Lower leg skin (tissue), 4 donors: ENCODE results near the gene MAST3. TPM values are rescaled to one million over a fixed set of nuclear protein-coding genes. Genes with fewer than 3 reads are reported as not detected.

ENCODE experiments used
- DNase-seq, 2 donors: peaks; one replicate each; pipeline ENCODE4 v3.0.0-alpha.2; 2019; ENCODE audit warnings: low spot score in 2 of 2
- H3K4me3 ChIP-seq: fragments of 200-600 bp; sonication (generic); 2 replicates; pipeline ENCODE4 v1.5.1; 2017; ENCODE audit warnings: mild to moderate bottlenecking, low read depth; ENCODE audit not compliant: poor library complexity, severe bottlenecking
- CTCF ChIP-seq, 3 donors: fragments of 450-650 bp; IDR thresholded peaks; one replicate each; pipeline ENCODE4 v1.5.1; 2016; ENCODE audit warnings: antibody characterized with exemption in 3 of 3, mild to moderate bottlenecking in 3 of 3, moderate library complexity in 2 of 3
- POLR2A ChIP-seq, 2 donors: fragments of 450-650 bp; IDR thresholded peaks; one replicate each; pipeline ENCODE4 v1.6.1; 2016 to 2017; ENCODE audit warnings: antibody characterized with exemption in 2 of 2, mild to moderate bottlenecking in 1 of 2, moderate library complexity in 1 of 2
- WGBS, 2 donors: methylation state at CpG; one replicate each; pipeline ENCODE4 v1.1.5; 2018; 5-methylcytosine and 5-hydroxymethylcytosine counted together
- intact Hi-C: fragments of 100-400 bp; cut with DNase I; formaldehyde crosslinking; loops from one replicate; pipeline ENCODE4 v1.15.0; 2023; ENCODE audit warnings: low total_unique reads
- total RNA-seq, 4 donors: library from RNA; depleted of rRNA; stranded (reverse); fragments of >200 nt; gene quantifications; one replicate each; pipeline ENCODE4 v1.1.0, GENCODE V29; 2016

MAST3 gene
- total RNA-seq, 4 donors from 2014 or later = 12.9 to 19.8 (median 17.0) TPM

GRCh38 chr19:18179957-18180356, 82.4 kb downstream of the MAST3 start:
- no peak overlapping the region for H3K4me3 ChIP-seq
- no peak for DNase-seq
- intact Hi-C loops = no loop called here
- 90 to 91% methylated on average over 5 of the region's 5 CpGs for WGBS, 2 donors
- no peak for TF ChIP-seq CTCF (IDR thresholded peaks at IDR 0.05)
- TF ChIP-seq POLR2A (IDR thresholded peaks at IDR 0.05) = no peak

- TF ChIP-seq CTCF (IDR thresholded peaks at IDR 0.05) = no peak
- TF ChIP-seq POLR2A (IDR thresholded peaks at IDR 0.05) = no peak
- intact Hi-C loops = no loop called here
- no peak for DNase-seq
- no peak overlapping the region for H3K4me3 ChIP-seq
These were observed 86.0 kb downstream of the MAST3 start for GRCh38 chr19:18183529-18183928.

GRCh38 chr19:18185538-18185937, 88.0 kb downstream of the MAST3 start:
- no peak overlapping the region for H3K4me3 ChIP-seq
- DNase-seq = no peak
- intact Hi-C loops = no loop called here
- no peak for TF ChIP-seq POLR2A (IDR thresholded peaks at IDR 0.05)
- TF ChIP-seq CTCF (IDR thresholded peaks at IDR 0.05) = no peak
- 60 to 66% methylated on average over 6 of the region's 6 CpGs for WGBS, 2 donors

- DNase-seq = no peak
- intact Hi-C loops = no loop called here
- WGBS, 2 donors = 75 to 80% methylated on average over 4 of the region's 4 CpGs
- no peak overlapping the region for H3K4me3 ChIP-seq
- TF ChIP-seq CTCF (IDR thresholded peaks at IDR 0.05) (no peak), POLR2A (IDR thresholded peaks at IDR 0.05) (no peak)
These were observed 92.7 kb downstream of the MAST3 start for GRCh38 chr19:18190278-18190677.

- 62 to 63% methylated on average over 5 of the region's 5 CpGs for WGBS, 2 donors
- no peak for DNase-seq
- no peak for TF ChIP-seq POLR2A (IDR thresholded peaks at IDR 0.05)
- no peak for TF ChIP-seq CTCF (IDR thresholded peaks at IDR 0.05)
- no peak overlapping the region for H3K4me3 ChIP-seq
- intact Hi-C loops = no loop called here
These were observed 94.1 kb downstream of the MAST3 start for GRCh38 chr19:18191640-18192062.

GRCh38 chr19:18192673-18193387, 95.3 kb downstream of the MAST3 start, which contains the start of gene MPV17L2:
Gene MPV17L2 (plus strand): TSS chr19:18193218. CDS start chr19:18193282, 64 bp downstream.
- peak; percentile 99 to 100 for DNase-seq
- peak in 1 of 2 donors; percentile 64 for TF ChIP-seq POLR2A (IDR thresholded peaks at IDR 0.05)
- TF ChIP-seq CTCF (IDR thresholded peaks at IDR 0.05) = peak in 1 of 3 donors; percentile 51
- intact Hi-C loops = no loop called here
- WGBS, 2 donors = 1% methylated on average over 57 to 71 of the region's 74 CpGs
- H3K4me3 ChIP-seq = peak within 1 kb of the TSS; percentile 63
